ENCODE data around the gene GUCY2D.

GRCh38 chr17:8012045-8012580, 9.7 kb downstream of the GUCY2D start:
- TF ChIP-seq CTCF (conservative IDR thresholded peaks at IDR 0.05; ENCODE audit: low read length): no peak
- TF ChIP-seq EZH2phosphoT487 (IDR thresholded peaks at IDR 0.05; ENCODE audit: borderline replicate concordance, low read depth, low read length): no peak

All from OCI-LY7 (cell line).